HG03064 (cell line): ENCODE measurements around the gene CNGB1.
"Not testable (repeated sequence)": the region's sequence is repeated elsewhere in the genome, so short reads cannot be mapped to it uniquely, and the experiment has no call there.

Source experiments
- ATAC-seq: cut with Tn5 transposase; IDR thresholded peaks from one replicate; pipeline ENCODE4 v1.9.1; 2021; ENCODE audit warnings: low read depth; ENCODE audit not compliant: unreplicated experiment

Gene CNGB1

DNA sequence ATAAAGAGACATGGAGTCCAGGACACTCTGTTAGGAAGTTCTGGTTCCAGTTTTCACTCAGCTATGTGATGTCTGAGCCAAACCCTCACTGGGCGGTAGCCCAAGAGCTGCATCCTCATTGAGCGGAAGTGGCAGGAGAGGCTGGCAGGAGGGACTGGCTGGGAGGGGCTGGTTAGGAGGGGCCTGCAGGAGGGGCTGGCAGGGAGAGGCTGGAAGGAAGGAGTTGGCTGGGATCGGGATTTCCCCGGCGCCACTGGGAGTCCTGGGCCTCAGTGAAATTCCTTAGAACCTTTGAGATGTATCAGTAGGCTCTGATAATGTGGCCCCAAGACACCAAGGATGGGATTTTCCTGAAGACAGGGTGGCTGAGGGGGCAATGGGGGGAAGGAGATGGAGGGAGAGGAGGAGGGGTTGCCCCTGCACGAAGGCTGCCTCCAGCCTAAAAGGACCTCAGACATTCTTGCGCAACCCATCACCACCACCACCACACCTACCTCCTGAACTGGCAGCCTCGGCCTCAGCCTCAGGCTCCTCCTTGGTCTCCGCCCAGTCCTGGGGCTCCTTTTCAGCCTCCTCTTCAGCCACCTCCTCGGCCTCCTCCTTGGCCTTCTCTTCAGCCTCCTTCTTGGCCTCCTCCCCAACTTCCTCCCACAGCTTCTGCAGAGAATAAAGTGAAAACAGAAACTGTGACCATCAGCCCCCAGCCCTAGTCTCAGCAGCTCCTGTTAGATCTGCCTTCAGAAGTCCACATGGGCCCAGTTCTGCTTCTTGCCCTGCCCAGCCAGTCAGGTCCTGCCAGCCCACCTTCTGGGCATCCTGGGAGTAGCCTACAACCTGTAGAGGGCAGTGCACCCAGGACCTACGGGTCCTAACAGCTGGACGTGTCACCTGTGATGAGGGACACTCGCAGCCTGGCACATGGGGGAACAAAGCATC lies 31.7 kb downstream of the CNGB1 start:
- no peak for ATAC-seq

DNA sequence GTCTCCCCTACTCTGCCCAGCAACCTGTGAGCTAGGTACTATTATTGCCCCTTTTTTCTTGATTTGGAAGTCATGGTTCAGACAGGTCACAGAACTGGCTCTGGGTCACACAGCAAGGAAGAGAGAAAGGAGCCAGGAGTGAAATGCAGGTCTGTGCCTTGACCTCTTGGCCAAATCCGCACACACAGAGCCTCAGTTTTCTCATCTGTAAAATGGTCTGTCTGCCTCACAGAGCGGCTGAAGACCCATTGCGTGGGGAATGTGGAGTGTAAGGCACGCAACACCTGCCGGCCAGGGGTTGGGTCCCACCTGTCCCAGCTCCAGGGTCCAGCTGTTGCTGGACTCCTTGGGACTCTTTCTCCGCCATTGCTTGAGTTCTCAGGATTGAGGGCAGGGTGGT lies 32.4 kb downstream of the CNGB1 start:
- no peak for ATAC-seq

- no peak for ATAC-seq
Measured at GRCh38 chr16:57937861-57938260, 33.1 kb downstream of the CNGB1 start.

DNA sequence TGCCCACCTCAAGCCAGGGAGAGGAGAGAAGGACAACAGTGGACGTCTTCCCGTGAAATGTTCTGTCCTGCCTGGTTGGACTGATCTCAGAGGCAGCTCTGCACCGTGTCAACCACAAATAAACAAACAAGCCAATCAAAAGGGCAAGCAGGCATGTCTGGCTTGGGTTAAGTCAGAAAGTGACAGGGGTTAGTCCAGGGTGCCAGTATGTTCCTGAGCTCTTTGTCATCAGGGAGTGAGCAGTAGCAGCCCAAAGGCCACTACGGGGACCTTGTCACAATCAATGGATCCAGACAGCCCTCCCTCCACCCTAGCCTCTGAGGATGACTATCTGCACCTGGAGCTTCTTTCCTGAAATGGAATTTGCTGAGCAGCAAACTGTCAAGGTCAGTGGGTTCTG lies 35.0 kb downstream of the CNGB1 start:
- no peak for ATAC-seq

GRCh38 chr16:57930533-57930932 lies 40.4 kb downstream of the CNGB1 start:
- ATAC-seq: no peak

GRCh38 chr16:57929250-57929649 lies 41.7 kb downstream of the CNGB1 start:
- no peak for ATAC-seq

DNA sequence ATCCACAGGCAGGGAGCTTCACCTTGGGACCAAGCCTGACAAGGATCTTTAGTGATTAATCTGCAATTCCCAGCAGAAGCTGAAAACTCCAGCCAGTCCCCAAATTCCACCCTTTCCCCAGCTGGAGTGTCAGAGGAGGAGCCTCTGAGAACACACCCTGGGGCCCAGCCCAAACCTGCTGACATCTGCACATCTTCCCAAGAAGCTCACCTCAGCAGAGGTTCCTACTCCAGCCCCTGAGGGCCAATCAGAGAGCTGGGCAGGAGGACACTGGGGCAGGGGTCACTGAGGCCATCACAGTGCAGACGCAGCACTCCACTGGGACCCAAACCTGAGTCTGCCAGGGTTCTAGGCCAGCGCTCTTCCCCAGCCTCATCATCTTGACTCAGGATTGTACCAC lies 44.9 kb downstream of the CNGB1 start:
- no peak for ATAC-seq

GRCh38 chr16:57925310-57925709 lies 45.6 kb downstream of the CNGB1 start:
- ATAC-seq: no peak

DNA sequence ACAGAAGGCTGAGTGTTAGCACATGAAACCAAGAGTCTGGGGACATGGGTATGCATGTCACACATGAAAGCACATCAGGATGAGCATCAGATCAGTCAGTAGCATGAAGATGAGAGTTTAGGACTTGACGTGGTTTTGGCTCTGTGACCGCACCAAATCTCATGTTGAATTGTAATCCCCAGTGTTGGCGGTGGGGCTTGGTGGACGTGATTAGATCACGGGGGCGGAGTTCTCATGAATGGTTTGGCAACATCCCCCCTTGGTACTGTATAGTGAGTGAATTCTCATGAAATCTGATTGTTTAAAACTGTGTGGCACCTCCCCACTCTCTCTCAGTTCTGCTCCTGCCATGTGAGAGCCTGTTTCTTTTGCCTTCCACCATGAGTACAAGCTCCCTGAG lies 46.4 kb downstream of the CNGB1 start:
- ATAC-seq: no peak

DNA sequence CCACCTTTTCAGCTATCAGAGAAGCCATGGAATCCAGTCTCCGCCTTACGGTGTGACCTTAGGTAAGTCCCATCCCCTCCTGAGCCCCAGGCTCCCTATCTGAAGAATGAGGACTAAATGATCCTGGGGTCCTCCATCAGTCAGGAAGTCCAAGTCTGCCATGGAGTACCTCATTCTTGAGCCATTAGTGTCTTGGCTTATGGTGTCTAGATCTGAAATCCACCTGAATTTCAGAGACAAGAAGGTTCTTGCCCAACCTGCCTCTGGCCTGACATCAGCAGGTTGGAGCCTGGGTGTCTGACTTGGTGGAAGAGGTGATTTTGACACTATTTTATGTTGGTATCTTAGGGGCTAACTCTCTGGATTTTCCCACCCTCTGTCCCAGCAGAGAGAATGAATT lies 47.1 kb downstream of the CNGB1 start:
- no peak for ATAC-seq

GRCh38 chr16:57923418-57923817 lies 47.5 kb downstream of the CNGB1 start:
- no peak for ATAC-seq

- no peak for ATAC-seq
Measured at GRCh38 chr16:57920880-57921229, 50.1 kb downstream of the CNGB1 start.

DNA sequence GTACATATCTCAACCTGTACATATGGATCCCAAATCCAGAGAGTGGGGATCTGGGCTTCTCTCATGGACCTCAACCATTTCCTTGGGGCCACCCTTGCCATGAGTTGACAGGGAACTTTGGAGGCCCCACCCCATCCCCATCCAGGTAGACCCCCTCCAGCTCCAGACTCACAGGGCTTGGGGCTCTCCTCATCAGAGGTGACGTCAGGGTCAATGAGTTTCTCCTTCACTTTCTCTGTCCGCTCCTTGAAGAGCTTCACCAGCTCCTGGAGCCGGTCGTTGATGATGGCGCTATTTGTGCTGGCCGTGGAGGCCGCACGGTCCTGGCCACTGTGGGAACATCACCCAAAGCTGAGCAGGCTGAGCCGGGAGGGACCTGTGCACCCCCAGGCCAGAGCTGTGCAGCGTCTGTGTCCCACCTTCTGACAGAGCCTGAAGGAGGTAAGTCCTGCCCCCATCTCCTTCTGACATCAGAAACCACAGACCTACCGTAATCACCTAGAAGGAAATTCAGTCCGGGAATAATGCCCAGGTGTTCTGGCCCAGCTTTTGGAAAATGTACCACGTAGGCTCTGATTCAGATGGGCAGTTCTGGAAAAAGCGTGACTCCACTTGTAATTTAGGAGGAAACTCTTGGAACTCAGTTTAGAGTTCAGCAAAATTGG lies 50.6 kb downstream of the CNGB1 start:
- no peak for ATAC-seq

DNA sequence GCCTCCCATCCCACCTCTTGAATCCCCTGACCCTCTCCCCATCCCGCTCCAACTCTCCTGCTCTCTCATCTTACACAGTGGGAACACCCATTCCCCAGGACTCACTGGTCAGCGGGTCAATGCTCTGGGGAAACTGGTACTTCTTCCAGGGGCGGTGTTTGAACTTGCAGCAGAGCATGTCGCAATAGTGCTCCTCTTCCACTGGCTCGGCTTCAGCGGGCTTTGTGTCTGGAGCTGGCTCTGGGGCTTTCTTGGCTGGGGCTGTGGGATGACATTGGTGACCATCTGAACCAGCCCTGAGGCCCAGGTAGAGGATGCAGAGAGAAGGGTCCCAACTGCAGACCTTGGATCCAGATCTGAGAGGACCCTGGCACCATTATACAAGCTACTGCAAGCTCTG lies 51.9 kb downstream of the CNGB1 start:
- ATAC-seq: no peak

GRCh38 chr16:57918444-57918843 lies 52.5 kb downstream of the CNGB1 start:
- no peak for ATAC-seq

GRCh38 chr16:57917929-57918328 lies 53.0 kb downstream of the CNGB1 start:
- not testable (repeated sequence) for ATAC-seq

- not testable (repeated sequence) for ATAC-seq
Measured at GRCh38 chr16:57917489-57917888, 53.4 kb downstream of the CNGB1 start.

GRCh38 chr16:57916735-57917438 lies 54.0 kb downstream of the CNGB1 start:
- ATAC-seq: no peak

- ATAC-seq: no peak
Measured at GRCh38 chr16:57915811-57916488, 55.0 kb downstream of the CNGB1 start.

- ATAC-seq: no peak
Measured at GRCh38 chr16:57915267-57915666, 55.7 kb downstream of the CNGB1 start.
